B cell (primary cell): Measurements from ENCODE around the gene VWA7. TPM values are rescaled to one million over a fixed set of nuclear protein-coding genes. Genes with fewer than 3 reads are reported as not detected.

ENCODE experiments used
- ATAC-seq: fragments of 200-7000 bp; cut with Tn5 transposase; one replicate; pipeline ENCODE4 v1.10.0; 2021; ENCODE audit warnings: low read depth, mild to moderate bottlenecking, moderate number of reproducible peaks, moderate library complexity
- CTCF ChIA-PET: fragments of 350-600 bp; sonication (Branson Sonifier 250); formaldehyde crosslinking; loops from one replicate; lab custom pipeline; 2021; ENCODE audit warnings: antibody characterized with exemption, inconsistent platforms; lab: Charles Lee
- POLR2A ChIA-PET: fragments of 350-600 bp; sonication (Branson Sonifier 250); formaldehyde crosslinking; loops from one replicate; lab custom pipeline; 2021; ENCODE audit warnings: antibody characterized with exemption; lab: Charles Lee
- DNase-seq: peaks from one replicate; pipeline ENCODE4 v3.0.0; 2013
- H2AFZ ChIP-seq: 2 replicates; pipeline ENCODE4 v1.6.1; 2012; ENCODE audit warnings: mild to moderate bottlenecking, low read depth, low read length; ENCODE audit not compliant: insufficient read depth, poor library complexity, severe bottlenecking
- H3K27ac ChIP-seq, 2 donors: 1 replicate in 1 of 2; 2 replicates in 1 of 2; pipeline ENCODE4 v1.5.1; 2012 to 2013; ENCODE audit warnings: low read length in 2 of 2, mild to moderate bottlenecking in 2 of 2, moderate library complexity in 1 of 2
- H3K27me3 ChIP-seq, 4 experiments: fragments of 200-600 bp in 1 of 4; sonication (generic) in 1 of 4; replicated peaks in 1 of 4; 1 replicate in 2 of 4; 2 replicates in 2 of 4; pipeline versions ENCODE4 v1.6.1 to v1.7.0; 2013 to 2016; ENCODE audit warnings: low read length in 3 of 4, mild to moderate bottlenecking in 2 of 4, mixed read lengths in 1 of 4, moderate library complexity in 1 of 4; ENCODE audit not compliant: insufficient read depth in 4 of 4, control insufficient read depth in 3 of 4; ENCODE audit errors: control extremely low read depth in 1 of 4
- H3K36me3 ChIP-seq, 2 experiments: replicated peaks in 1 of 2; 1 replicate in 1 of 2; 2 replicates in 1 of 2; pipeline versions ENCODE4 v1.6.1 to v1.7.1; 2013; ENCODE audit warnings: low read length in 1 of 2; ENCODE audit not compliant: insufficient read depth in 2 of 2, control insufficient read depth in 1 of 2; ENCODE audit errors: control extremely low read depth in 1 of 2, extremely low read depth in 1 of 2
- H3K4me1 ChIP-seq, 2 donors: fragments of 200-600 bp in 1 of 2; sonication (generic) in 1 of 2; 1 replicate in 1 of 2; 2 replicates in 1 of 2; pipeline versions ENCODE4 v1.5.1 to v1.6.1; 2013 to 2017; ENCODE audit warnings: low read length in 2 of 2; ENCODE audit not compliant: control insufficient read depth in 2 of 2, insufficient read depth in 2 of 2
- H3K4me2 ChIP-seq: replicated peaks from 2 replicates; pipeline ENCODE3; 2012; ENCODE audit warnings: mild to moderate bottlenecking, low read depth, low read length; ENCODE audit not compliant: poor library complexity, severe bottlenecking
- H3K4me3 ChIP-seq, 5 experiments: fragments of 200-600 bp in 1 of 5; sonication (generic) in 1 of 5; 1 replicate in 3 of 5; 2 replicates in 2 of 5; pipeline versions ENCODE4 v1.5.1 to v1.7.0; 2011 to 2016; ENCODE audit warnings: low read length in 4 of 5, mild to moderate bottlenecking in 4 of 5, low read depth in 2 of 5, control low read depth in 1 of 5, moderate library complexity in 1 of 5; ENCODE audit not compliant: insufficient read depth in 1 of 5; ENCODE audit errors: control extremely low read depth in 1 of 5, extremely low read depth in 1 of 5
- H3K79me2 ChIP-seq: fragments of 200-600 bp; sonication (generic); one replicate; pipeline ENCODE4 v1.6.0; 2016; ENCODE audit warnings: low read length; ENCODE audit not compliant: control insufficient read depth, insufficient read depth
- H3K9ac ChIP-seq: fragments of 200-600 bp; sonication (generic); 2 replicates; pipeline ENCODE4 v1.6.1; 2017; ENCODE audit warnings: mild to moderate bottlenecking, low read length, moderate library complexity
- H3K9me3 ChIP-seq, 3 donors: one replicate each; pipeline versions ENCODE4 v1.6.1 to v1.7.1; 2013; ENCODE audit warnings: low read length in 2 of 3; ENCODE audit not compliant: control insufficient read depth in 2 of 3, insufficient read depth in 1 of 3; ENCODE audit errors: control extremely low read depth in 1 of 3
- H4K20me1 ChIP-seq: 2 replicates; pipeline ENCODE4 v1.6.0; 2012; ENCODE audit warnings: mild to moderate bottlenecking, low read length; ENCODE audit not compliant: insufficient read depth, control insufficient read depth, poor library complexity, severe bottlenecking
- H3K27ac Mint-ChIP-seq: one replicate; pipeline ENCODE4 v1.8.0; 2021; ENCODE audit warnings: mixed read lengths
- H3K27me3 Mint-ChIP-seq: one replicate; pipeline ENCODE4 v1.8.0; 2021; ENCODE audit warnings: mixed read lengths
- H3K4me1 Mint-ChIP-seq: one replicate; pipeline ENCODE4 v1.8.0; 2021; ENCODE audit warnings: mixed read lengths
- H3K4me3 Mint-ChIP-seq: one replicate; pipeline ENCODE4 v1.8.0; 2021; ENCODE audit warnings: mixed read lengths
- H3K9me3 Mint-ChIP-seq: one replicate; pipeline ENCODE4 v1.8.0; 2022; ENCODE audit warnings: mixed read lengths; ENCODE audit not compliant: insufficient read depth
- EZH2 ChIP-seq: IDR thresholded peaks from 2 replicates; pipeline ENCODE4 v1.6.1; 2012; ENCODE audit warnings: borderline replicate concordance, low read depth, mild to moderate bottlenecking, moderate library complexity, low read length; ENCODE audit not compliant: insufficient read depth, poor library complexity, severe bottlenecking
- WGBS: methylation state at CpG from one replicate; pipeline ENCODE4 v1.1.5; 2013; ENCODE audit warnings: missing lambda C conversion rate; ENCODE audit not compliant: insufficient coverage; 5-methylcytosine and 5-hydroxymethylcytosine counted together
- intact Hi-C: fragments of 100-400 bp; cut with micrococcal nuclease; formaldehyde crosslinking; loops from one replicate; pipeline ENCODE4 v1.10.0; 2022
- polyA plus RNA-seq: library from polyadenylated mRNA; depleted of rRNA; stranded (reverse); fragments of >200 nt; gene quantifications from 2 replicates; pipeline ENCODE4 v1.2.3, GENCODE V29; 2012
- total RNA-seq, 2 donors: library from RNA; stranded (reverse); fragments of 120-200 nt in 1 of 2; gene quantifications; 1 replicate in 1 of 2; 2 replicates in 1 of 2; pipeline versions ENCODE4 v1.2.3 to v1.2.4, GENCODE V29; 2013 to 2022
- TF ChIP-seq, protein P1 (sequence below): fragments of 200-600 bp; IDR thresholded peaks from one replicate; pipeline ENCODE4 v1.8.0; 2022; ENCODE audit warnings: antibody characterized with exemption, mild to moderate bottlenecking

VWA7 gene
- total and polyA plus RNA-seq, 2 donors (not counting 1 experiment from before 2014, with no cell fraction given) = 5.2 to 6.0 TPM

DNA sequence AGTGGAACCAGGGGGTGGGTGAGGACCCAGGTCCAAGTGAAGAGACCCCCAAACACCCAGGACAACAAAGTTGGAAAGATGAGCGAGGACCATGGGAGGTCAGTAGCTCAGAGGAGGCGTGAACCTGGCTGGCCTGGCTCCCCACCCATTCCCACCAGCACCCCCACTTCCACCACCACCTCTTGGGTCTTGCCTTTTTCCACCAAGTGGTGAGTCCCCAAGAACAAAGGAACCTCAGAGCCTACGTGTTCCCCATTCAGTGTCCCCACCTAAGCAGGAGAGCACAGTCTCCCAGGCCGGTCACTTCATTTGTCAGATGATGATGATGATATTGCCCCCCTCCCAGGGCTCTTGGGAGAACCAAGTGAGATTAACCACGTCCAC, 531 bp upstream of the VWA7 start:
- no peaks in the 10 kb centered on the region for H3K27me3 Mint-ChIP-seq
- intact Hi-C loops = loop anchor here (2.0 kb wide), 2 partner anchors 17 to 39 kb away; partner anchors contain the start of gene VARS1
- no peaks in the 10 kb centered on the region for H3K9me3 ChIP-seq
- H3K9me3 Mint-ChIP-seq = no peaks in the 10 kb centered on the region
- no peak overlapping the region for H2AFZ ChIP-seq
- no peak overlapping the region for H3K4me3 Mint-ChIP-seq
- peaks cover 0 to 47% of the 10 kb centered on the region in 2 experiments for H3K36me3 ChIP-seq
- POLR2A ChIA-PET = interaction anchor here (0.6 kb wide), 1 partner anchor 30 kb away, joined by 3 read pairs; no protein-coding TSS in a partner anchor
- no peaks in the 10 kb centered on the region for H4K20me1 ChIP-seq
- H3K27ac Mint-ChIP-seq = peak overlapping the region; percentile 90
- 100% methylated on average over 4 of the region's 5 CpGs for WGBS
- peak overlapping the region; percentile 66 to 67 for H3K27ac ChIP-seq
- H3K4me1 Mint-ChIP-seq = peaks cover 21% of the 10 kb centered on the region
- H3K9ac ChIP-seq = no peak overlapping the region
- CTCF ChIA-PET = interaction anchor here (0.9 to 1.9 kb wide), 4 partner anchors 8 to 36 kb away, joined by 4 to 7 read pairs (median 4); partner anchors contain the start of gene VARS1
- no peak overlapping the region for H3K4me3 ChIP-seq
- no peaks in the 10 kb centered on the region for H3K27me3 ChIP-seq
- H3K4me1 ChIP-seq = peaks cover 15 to 24% of the 10 kb centered on the region in 2 donors
- ATAC-seq = no peak
- TF ChIP-seq EZH2 = no peak
- TF ChIP-seq, protein P1, sequence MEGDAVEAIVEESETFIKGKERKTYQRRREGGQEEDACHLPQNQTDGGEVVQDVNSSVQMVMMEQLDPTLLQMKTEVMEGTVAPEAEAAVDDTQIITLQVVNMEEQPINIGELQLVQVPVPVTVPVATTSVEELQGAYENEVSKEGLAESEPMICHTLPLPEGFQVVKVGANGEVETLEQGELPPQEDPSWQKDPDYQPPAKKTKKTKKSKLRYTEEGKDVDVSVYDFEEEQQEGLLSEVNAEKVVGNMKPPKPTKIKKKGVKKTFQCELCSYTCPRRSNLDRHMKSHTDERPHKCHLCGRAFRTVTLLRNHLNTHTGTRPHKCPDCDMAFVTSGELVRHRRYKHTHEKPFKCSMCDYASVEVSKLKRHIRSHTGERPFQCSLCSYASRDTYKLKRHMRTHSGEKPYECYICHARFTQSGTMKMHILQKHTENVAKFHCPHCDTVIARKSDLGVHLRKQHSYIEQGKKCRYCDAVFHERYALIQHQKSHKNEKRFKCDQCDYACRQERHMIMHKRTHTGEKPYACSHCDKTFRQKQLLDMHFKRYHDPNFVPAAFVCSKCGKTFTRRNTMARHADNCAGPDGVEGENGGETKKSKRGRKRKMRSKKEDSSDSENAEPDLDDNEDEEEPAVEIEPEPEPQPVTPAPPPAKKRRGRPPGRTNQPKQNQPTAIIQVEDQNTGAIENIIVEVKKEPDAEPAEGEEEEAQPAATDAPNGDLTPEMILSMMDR = no peak
- no peaks in the 10 kb centered on the region for H3K79me2 ChIP-seq
- no peak for DNase-seq
- peak overlapping the region; percentile 72 for H3K4me2 ChIP-seq

DNA sequence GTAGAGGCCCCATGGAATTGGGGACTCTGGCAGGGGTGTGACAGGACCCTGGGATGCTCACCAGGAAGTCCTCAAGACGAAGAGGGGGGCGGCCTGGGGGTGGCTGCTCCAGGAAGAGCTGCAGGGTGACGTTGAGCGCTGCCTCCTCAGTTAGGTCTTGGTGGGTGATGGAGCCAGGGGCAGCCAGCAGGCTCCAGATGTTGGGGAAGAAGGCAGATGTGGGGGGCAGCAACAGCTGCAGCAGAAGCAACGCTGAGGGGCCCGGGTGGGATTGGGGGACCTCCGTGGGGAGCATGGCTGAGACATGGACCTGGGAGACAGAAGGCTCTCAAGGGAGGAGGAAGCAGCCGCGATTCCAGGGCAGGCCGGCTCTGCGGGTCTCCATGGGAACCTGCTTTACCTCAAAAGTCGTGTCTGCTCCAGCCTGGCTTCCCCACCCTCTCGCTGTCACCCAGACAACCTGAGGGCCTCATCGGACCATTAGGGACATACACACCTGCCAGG, 591 bp downstream of the VWA7 start:
- no peaks in the 10 kb centered on the region for H3K9me3 Mint-ChIP-seq
- ATAC-seq (no peak), DNase-seq (no peak)
- Histone ChIP-seq H3K9me3 (no peaks in the 10 kb centered on the region), H2AFZ (peak overlapping the region; percentile 65), H3K4me3 (peak overlapping the region in 2 of 5 experiments; percentile 5 to 21), H3K27ac (peak overlapping the region; percentile 66 to 67), H3K9ac (peak overlapping the region; percentile 43), H3K4me1 (peaks cover 15 to 30% of the 10 kb centered on the region in 2 donors), H3K27me3 (no peaks in the 10 kb centered on the region), H3K36me3 (peaks cover 0 to 36% of the 10 kb centered on the region in 2 experiments), H3K4me2 (peak overlapping the region; percentile 72), H4K20me1 (no peaks in the 10 kb centered on the region), H3K79me2 (no peaks in the 10 kb centered on the region)
- H3K4me3 Mint-ChIP-seq = peak overlapping the region; percentile 64
- peaks cover 23% of the 10 kb centered on the region for H3K4me1 Mint-ChIP-seq
- ChIA-PET CTCF (interaction anchor here (1.6 kb wide), 1 partner anchor 19 kb away, joined by 4 read pairs; the partner anchor contains the start of gene VARS1), POLR2A (interaction anchor here (0.6 kb wide), 1 partner anchor 38 kb away, joined by 5 read pairs; no protein-coding TSS in a partner anchor)
- H3K27me3 Mint-ChIP-seq = no peaks in the 10 kb centered on the region
- intact Hi-C loops = loop anchor here (2.0 kb wide), 2 partner anchors 18 to 38 kb away; partner anchors contain the start of gene VARS1
- 31% methylated on average over 14 of the region's 14 CpGs for WGBS
- peak overlapping the region; percentile 90 for H3K27ac Mint-ChIP-seq
- TF ChIP-seq, protein P1 = no peak
- no peak for TF ChIP-seq EZH2
